A549 (cell line): ENCODE data around the gene ANO10. TPM values are rescaled to one million over a fixed set of nuclear protein-coding genes. Genes with fewer than 3 reads are reported as not detected.

Source experiments
- ATAC-seq, 2 experiments: fragments of 200-7000 bp in 1 of 2; fragments of >200 bp in 1 of 2; cut with Nextera tagmentation in 1 of 2; cut with Tn5 transposase in 1 of 2; 3 replicates each; pipeline versions ENCODE4 v1.8.0 to v1.9.1; 2018 to 2020; ENCODE audit warnings: mild to moderate bottlenecking in 1 of 2, moderate library complexity in 1 of 2
- CTCF ChIA-PET: fragments of 300-600 bp; sonication (Branson Sonifier 250); formaldehyde crosslinking; extraction: SDS; loops from one replicate; lab custom pipeline; 2021; ENCODE audit warnings: antibody characterized with exemption, inconsistent platforms; lab: Yijun Ruan, JAX
- POLR2A ChIA-PET: fragments of 350-600 bp; formaldehyde crosslinking; extraction: SDS; loops from one replicate; lab custom pipeline; 2021; ENCODE audit warnings: antibody characterized with exemption, inconsistent platforms; lab: Yijun Ruan, JAX
- DNase-seq, 2 experiments: peaks; one replicate each; pipeline versions ENCODE4 v3.0.0 to v3.0.0-alpha.2; 2011 to 2016; ENCODE audit warnings: low read depth in 1 of 2, low spot score in 1 of 2
- FAIRE-seq: peaks from 2 replicates; lab custom pipeline; 2011; peaks lifted over from hg19 to GRCh38; lab: Jason Lieb, UNC
- H3K27ac ChIP-seq, 2 experiments: fragments of >200 bp; sonication (Bioruptor Twin); formaldehyde crosslinking; 3 replicates each; pipeline ENCODE4 v1.5.1; 2016 to 2017
- H3K4me1 ChIP-seq: fragments of >200 bp; sonication (Bioruptor Twin); formaldehyde crosslinking; 3 replicates; pipeline ENCODE4 v1.6.1; 2016
- H3K4me2 ChIP-seq: fragments of >200 bp; sonication (Bioruptor Twin); formaldehyde crosslinking; 3 replicates; pipeline ENCODE4 v1.6.1; 2016
- H3K4me3 ChIP-seq: fragments of >200 bp; sonication (Bioruptor Twin); formaldehyde crosslinking; 3 replicates; pipeline ENCODE4 v1.5.1; 2016
- H3K9me3 ChIP-seq: fragments of >200 bp; sonication (Bioruptor Twin); formaldehyde crosslinking; 3 replicates; pipeline ENCODE4 v1.6.1; 2016
- BCL3 ChIP-seq: fragments of >200 bp; sonication (Bioruptor Twin); formaldehyde crosslinking; IDR thresholded peaks from 3 replicates; pipeline ENCODE4 v1.6.1; 2016
- CEBPB ChIP-seq, 2 experiments: fragments of >200 bp in 1 of 2; sonication (Bioruptor Twin) in 1 of 2; formaldehyde crosslinking in 1 of 2; IDR thresholded peaks; 2 replicates each; pipeline ENCODE4 v1.6.1; 2012 to 2016
- CTCF ChIP-seq: fragments of >200 bp; sonication (Bioruptor Twin); formaldehyde crosslinking; IDR thresholded peaks from 3 replicates; pipeline ENCODE4 v1.5.1; 2016
- E2F6 ChIP-seq: IDR thresholded peaks from 2 replicates; pipeline ENCODE4 v1.6.1; 2012; ENCODE audit warnings: low read depth, borderline replicate concordance
- ELK1 ChIP-seq: fragments of 150-350 bp; IDR thresholded peaks from 2 replicates; pipeline ENCODE4 v1.6.1; 2014; ENCODE audit warnings: low read depth, mild to moderate bottlenecking, low read length
- FOSL2 ChIP-seq, 2 experiments: fragments of 450-650 bp in 1 of 2; fragments of >200 bp in 1 of 2; sonication (Bioruptor Twin) in 1 of 2; formaldehyde crosslinking; IDR thresholded peaks; 2 replicates each; pipeline versions ENCODE4 v1.5.0 to v1.6.1; 2016 to 2020; ENCODE audit warnings: mild to moderate bottlenecking in 1 of 2, moderate library complexity in 1 of 2
- GATA3 ChIP-seq: IDR thresholded peaks from 2 replicates; pipeline ENCODE4 v1.6.1; 2012; ENCODE audit warnings: borderline replicate concordance
- HDAC2 ChIP-seq: fragments of 200-600 bp; sonication (generic); IDR thresholded peaks from 2 replicates; pipeline ENCODE4 v1.6.1; 2016
- JUN ChIP-seq, 2 experiments: fragments of >200 bp; sonication (Bioruptor Twin); formaldehyde crosslinking; IDR thresholded peaks; 2 replicates in 1 of 2; 3 replicates in 1 of 2; pipeline ENCODE4 v1.6.1; 2016 to 2017
- JUNB ChIP-seq: fragments of >200 bp; sonication (Bioruptor Twin); formaldehyde crosslinking; IDR thresholded peaks from 2 replicates; pipeline ENCODE4 v1.6.1; 2016
- MAX ChIP-seq: IDR thresholded peaks from 2 replicates; pipeline ENCODE4 v1.6.1; 2012
- NFE2L2 ChIP-seq: fragments of 150-350 bp; conservative IDR thresholded peaks from 2 replicates; pipeline ENCODE4 v1.6.1; 2014; ENCODE audit warnings: low read length
- POLR2A ChIP-seq: IDR thresholded peaks from 2 replicates; pipeline ENCODE4 v1.6.1; 2012; ENCODE audit warnings: mild to moderate bottlenecking, low read length
- POLR2AphosphoS2 ChIP-seq: conservative IDR thresholded peaks from 2 replicates; pipeline ENCODE4 v1.6.1; 2012; ENCODE audit warnings: low read length, improper control_type of control experiment, inconsistent platforms
- RAD21 ChIP-seq, 2 experiments: fragments of >200 bp in 1 of 2; sonication (Bioruptor Twin) in 1 of 2; formaldehyde crosslinking in 1 of 2; IDR thresholded peaks in 1 of 2; conservative IDR thresholded peaks in 1 of 2; 2 replicates in 1 of 2; 3 replicates in 1 of 2; pipeline ENCODE4 v1.6.1; 2012 to 2018; ENCODE audit warnings: inconsistent platforms in 1 of 2
- RARB ChIP-seq: fragments of 250-450 bp; sonication (Bioruptor Pico); IDR thresholded peaks from 2 replicates; pipeline ENCODE4 v1.8.0; 2021; ENCODE audit warnings: mild to moderate bottlenecking, moderate library complexity
- REST ChIP-seq: fragments of 200-600 bp; sonication (generic); IDR thresholded peaks from 2 replicates; pipeline ENCODE4 v1.6.1; 2016; ENCODE audit warnings: antibody characterized with exemption, mild to moderate bottlenecking, moderate library complexity
- RNF2 ChIP-seq: fragments of 200-600 bp; sonication (generic); IDR thresholded peaks from 2 replicates; pipeline ENCODE4 v1.6.1; 2016; ENCODE audit warnings: low read depth, mild to moderate bottlenecking, antibody characterized with exemption, moderate library complexity, borderline replicate concordance
- SMC3 ChIP-seq: fragments of >200 bp; sonication (Bioruptor Twin); formaldehyde crosslinking; IDR thresholded peaks from 3 replicates; pipeline ENCODE4 v1.6.1; 2018; ENCODE audit warnings: inconsistent platforms
- TP53 ChIP-seq: fragments of 250-450 bp; sonication (Bioruptor Pico); IDR thresholded peaks from 2 replicates; pipeline ENCODE4 v1.5.0; 2021; ENCODE audit warnings: mild to moderate bottlenecking, moderate library complexity
- USF2 ChIP-seq: fragments of 450-650 bp; IDR thresholded peaks from 2 replicates; pipeline ENCODE4 v1.6.1; 2014; ENCODE audit warnings: antibody characterized with exemption
- WGBS: methylation state at CpG from one replicate; pipeline ENCODE4 v1.1.6; 2017; ENCODE audit errors: missing lambda C conversion rate; 5-methylcytosine and 5-hydroxymethylcytosine counted together
- polyA plus RNA-seq, 4 experiments: library from polyadenylated mRNA; depleted of rRNA in 3 of 4; stranded (reverse); fragments of >200 nt; fragmentation: RNase III in 1 of 4; extraction: RNeasy Plus Mini Kit Qiagen cat#74134 plus additional on column Dnase treatment in 1 of 4; gene quantifications; 2 replicates in 3 of 4; 3 replicates in 1 of 4; pipeline ENCODE4 v1.2.3, GENCODE V29; 2011 to 2017

The ANO10 gene
- polyA plus RNA-seq, 2 of the 4 experiments (the other 2 are of a cell fraction): 20.0 to 22.8 TPM

GRCh38 chr3:43400781-43401730 lies 220.8 kb downstream of the ANO10 start:
- DNase-seq (no peak), FAIRE-seq (no peak), ATAC-seq (no peak)
- Histone ChIP-seq H3K27ac (no peak overlapping the region), H3K4me3 (no peak overlapping the region), H3K9me3 (no peaks in the 10 kb centered on the region), H3K4me2 (no peak overlapping the region), H3K4me1 (no peaks in the 10 kb centered on the region)
- TF ChIP-seq FOSL2 (IDR thresholded peaks at IDR 0.05) (no peak), FOSL2 (CRISPR knock-in tag; IDR thresholded peaks at IDR 0.05) (no peak), TP53 (CRISPR knock-in tag) (no peak), HDAC2 (no peak), RAD21 (conservative IDR thresholded peaks at IDR 0.05 in 1 of 2, IDR thresholded peaks at IDR 0.05 in 1 of 2) (no peak), SMC3 (no peak)
- CTCF ChIA-PET: no interaction called here
- 90% methylated on average over 9 of the region's 9 CpGs for WGBS
- POLR2A ChIA-PET: no interaction called here

- CTCF ChIA-PET: no interaction called here
- no peak overlapping the region for H3K27ac ChIP-seq
- TF ChIP-seq USF2: no peak
- no peak for TF ChIP-seq E2F6
- TF ChIP-seq, all 56 proteins: peak for 0
- Histone ChIP-seq H3K4me1 (no peaks in the 10 kb centered on the region), H3K9me3 (no peaks in the 10 kb centered on the region), H3K4me2 (no peak overlapping the region), H3K4me3 (no peak overlapping the region)
- POLR2A ChIA-PET: no interaction called here
- DNase-seq (no peak), FAIRE-seq (no peak), ATAC-seq (no peak)
- WGBS: 0% methylated on average over 1 of the region's 1 CpG
These were observed 221.6 kb downstream of the ANO10 start for GRCh38 chr3:43400167-43400566.

- no peak for DNase-seq
- no peak for ATAC-seq
- ChIA-PET POLR2A (no interaction called here), CTCF (no interaction called here)
- 86% methylated on average over 6 of the region's 6 CpGs for WGBS
- no peak for FAIRE-seq
- Histone ChIP-seq H3K4me1 (no peaks in the 10 kb centered on the region), H3K4me3 (no peak overlapping the region), H3K27ac (no peak overlapping the region), H3K4me2 (no peak overlapping the region), H3K9me3 (no peaks in the 10 kb centered on the region)
- TF ChIP-seq RARB (CRISPR knock-in tag): no peak
- no peak for TF ChIP-seq BCL3
- TF ChIP-seq POLR2AphosphoS2: no peak
- no peak for TF ChIP-seq MAX
- TF ChIP-seq CEBPB (IDR thresholded peaks at IDR 0.05): no peak
- TF ChIP-seq ELK1: no peak
- no peak for TF ChIP-seq GATA3
- no peak for TF ChIP-seq E2F6
- TF ChIP-seq POLR2A: no peak
- TF ChIP-seq JUN (IDR thresholded peaks at IDR 0.05): no peak
- TF ChIP-seq JUNB: no peak
- no peak for TF ChIP-seq NFE2L2
- no peak for TF ChIP-seq RNF2
- no peak for TF ChIP-seq REST
- no peak for TF ChIP-seq CTCF
These were observed 222.8 kb downstream of the ANO10 start for GRCh38 chr3:43399034-43399433.
